Liver (tissue), 9 donors: ENCODE results near the gene ELMO2. TPM values are rescaled to one million over a fixed set of nuclear protein-coding genes. Genes with fewer than 3 reads are reported as not detected.

Experiments
- DNase-seq: peaks from one replicate; pipeline ENCODE4 v3.0.0-alpha.2; 2017; ENCODE audit warnings: low spot score
- H3K27ac ChIP-seq, 2 donors: one replicate each; pipeline ENCODE4 v1.7.0; 2013; ENCODE audit warnings: inconsistent platforms in 2 of 2, low read length in 2 of 2, control low read depth in 1 of 2, low read depth in 1 of 2, mild to moderate bottlenecking in 1 of 2
- H3K27me3 ChIP-seq, 4 donors: one replicate each; pipeline versions ENCODE4 v1.6.1 to v1.7.0; 2013; ENCODE audit warnings: low read length in 3 of 4, inconsistent platforms in 1 of 4, mild to moderate bottlenecking in 1 of 4, moderate library complexity in 1 of 4; ENCODE audit not compliant: control insufficient read depth in 4 of 4, insufficient read depth in 4 of 4
- H3K36me3 ChIP-seq, 4 donors: one replicate each; pipeline versions ENCODE4 v1.6.1 to v1.7.0; 2013; ENCODE audit warnings: low read length in 3 of 4, mild to moderate bottlenecking in 3 of 4, low read depth in 1 of 4, moderate library complexity in 1 of 4; ENCODE audit not compliant: control insufficient read depth in 4 of 4, insufficient read depth in 3 of 4
- H3K4me1 ChIP-seq, 4 donors: one replicate each; pipeline versions ENCODE4 v1.6.1 to v1.7.0; 2013; ENCODE audit warnings: low read length in 3 of 4, mild to moderate bottlenecking in 3 of 4, moderate library complexity in 1 of 4; ENCODE audit not compliant: control insufficient read depth in 4 of 4, insufficient read depth in 4 of 4
- H3K4me3 ChIP-seq, 3 donors: one replicate each; pipeline versions ENCODE4 v1.6.1 to v1.7.0; 2013; ENCODE audit warnings: low read length in 3 of 3, control low read depth in 1 of 3, low read depth in 1 of 3, mild to moderate bottlenecking in 1 of 3
- H3K9ac ChIP-seq, 2 donors: one replicate each; pipeline ENCODE4 v1.7.0; 2013; ENCODE audit warnings: low read length in 2 of 2, mild to moderate bottlenecking in 2 of 2, moderate library complexity in 2 of 2, control low read depth in 1 of 2, low read depth in 1 of 2
- H3K9me3 ChIP-seq, 4 donors: one replicate each; pipeline versions ENCODE4 v1.6.1 to v1.7.0; 2013; ENCODE audit warnings: low read length in 3 of 4; ENCODE audit not compliant: control insufficient read depth in 4 of 4
- ATF3 ChIP-seq: IDR thresholded peaks from 2 replicates; pipeline ENCODE4 v1.6.1; 2016; ENCODE audit warnings: antibody characterized with exemption
- CTCF ChIP-seq: fragments of 150-350 bp; IDR thresholded peaks from 2 replicates; pipeline ENCODE4 v1.5.1; 2017; ENCODE audit warnings: improper control_type of control experiment, low read depth, low read length; ENCODE audit not compliant: missing input control
- EGR1 ChIP-seq, 2 donors: IDR thresholded peaks; 2 replicates each; pipeline ENCODE4 v1.6.1; 2016 to 2018; ENCODE audit warnings: antibody characterized with exemption in 2 of 2, low read depth in 2 of 2
- FOXA2 ChIP-seq: IDR thresholded peaks from 2 replicates; pipeline ENCODE4 v1.6.1; 2016; ENCODE audit warnings: antibody characterized with exemption
- GABPA ChIP-seq, 2 donors: IDR thresholded peaks in 1 of 2; conservative IDR thresholded peaks in 1 of 2; 2 replicates each; pipeline ENCODE4 v1.6.1; 2016; ENCODE audit warnings: antibody characterized with exemption in 2 of 2, mild to moderate bottlenecking in 1 of 2, moderate library complexity in 1 of 2
- HNF4A ChIP-seq, 2 donors: conservative IDR thresholded peaks; 2 replicates each; pipeline ENCODE4 v1.6.1; 2016; ENCODE audit warnings: antibody characterized with exemption in 2 of 2, mild to moderate bottlenecking in 2 of 2
- HNF4G ChIP-seq: IDR thresholded peaks from 2 replicates; pipeline ENCODE4 v1.6.1; 2016; ENCODE audit warnings: antibody characterized with exemption
- RAD21 ChIP-seq, 2 donors: IDR thresholded peaks; 2 replicates each; pipeline ENCODE4 v1.6.1; 2016; ENCODE audit warnings: antibody characterized with exemption in 2 of 2, mild to moderate bottlenecking in 2 of 2
- REST ChIP-seq: IDR thresholded peaks from 2 replicates; pipeline ENCODE4 v1.6.1; 2016; ENCODE audit warnings: antibody characterized with exemption, mild to moderate bottlenecking
- RXRA ChIP-seq, 2 donors: IDR thresholded peaks; 2 replicates each; pipeline ENCODE4 v1.6.1; 2017 to 2018; ENCODE audit warnings: antibody characterized with exemption in 2 of 2, mild to moderate bottlenecking in 1 of 2
- SP1 ChIP-seq: IDR thresholded peaks from 2 replicates; pipeline ENCODE4 v1.6.1; 2018; ENCODE audit warnings: antibody characterized with exemption, mild to moderate bottlenecking
- TAF1 ChIP-seq: conservative IDR thresholded peaks from 2 replicates; pipeline ENCODE4 v1.6.1; 2016; ENCODE audit warnings: antibody characterized with exemption, mild to moderate bottlenecking
- ZBTB33 ChIP-seq: IDR thresholded peaks from 2 replicates; pipeline ENCODE4 v1.6.1; 2016; ENCODE audit warnings: antibody characterized with exemption
- WGBS: extraction: QIAGEN DNeasy Blood & Tissue Kit; methylation state at CpG from one replicate; pipeline ENCODE4 v1.1.7; 2013; 5-methylcytosine and 5-hydroxymethylcytosine counted together
- polyA plus RNA-seq, 2 donors: library from polyadenylated mRNA; stranded (reverse) in 1 of 2; unstranded in 1 of 2; fragments of 200-250 nt in 1 of 2; fragments of >200 nt in 1 of 2; fragmentation: Nextera tagmentation in 1 of 2; extraction: Ambion mirVana in 1 of 2; gene quantifications; one replicate each; pipeline versions ENCODE4 v1.2.1 to v1.2.3, GENCODE V29; 2013 to 2015
- total RNA-seq, 2 donors: library from RNA; depleted of rRNA; stranded (reverse); fragments of >200 nt; gene quantifications; one replicate each; pipeline ENCODE4 v1.2.3, GENCODE V29; 2014
- donor health status: healthy.
- donor health status: healthy.
- donor health status: healthy.
- donor health status: healthy.
- donor health status: healthy.

The ELMO2 gene
- total and polyA plus RNA-seq, 4 donors = 7.9 to 16.0 (median 13.9) TPM

- no peak overlapping the region for H3K9ac ChIP-seq
- no peaks in the 10 kb centered on the region for H3K36me3 ChIP-seq
- 34% methylated on average over 2 of the region's 2 CpGs for WGBS
- no peaks in the 10 kb centered on the region for H3K9me3 ChIP-seq
- no peaks in the 10 kb centered on the region for H3K27me3 ChIP-seq
- peak overlapping the region; percentile 25 to 87 for H3K27ac ChIP-seq
- no peak overlapping the region for H3K4me3 ChIP-seq
- peaks cover 19 to 56% (median 39%) of the 10 kb centered on the region in 4 donors for H3K4me1 ChIP-seq
- no peak for DNase-seq
- TF ChIP-seq HNF4A (conservative IDR thresholded peaks at IDR 0.05) (peak; percentile 45), RAD21 (IDR thresholded peaks at IDR 0.05) (no peak), RXRA (IDR thresholded peaks at IDR 0.05) (peak in 1 of 2 donors; percentile 43), SP1 (peak; percentile 47), EGR1 (IDR thresholded peaks at IDR 0.05; ENCODE audit: low read depth in 2 of 2) (no peak), GABPA (IDR thresholded peaks at IDR 0.05 in 1 of 2, conservative IDR thresholded peaks at IDR 0.05 in 1 of 2) (peak in 1 of 2 donors; percentile 29)
Observed at GRCh38 chr20:46402331-46402811, 4.0 kb downstream of the ELMO2 start.

GRCh38 chr20:46401478-46401860 is 4.9 kb downstream of the ELMO2 start:
- Histone ChIP-seq H3K27me3 (no peaks in the 10 kb centered on the region), H3K9me3 (no peaks in the 10 kb centered on the region), H3K27ac (peak overlapping the region; percentile 67 to 87), H3K4me1 (peaks cover 19 to 51% (median 36%) of the 10 kb centered on the region in 4 donors), H3K9ac (no peak overlapping the region), H3K36me3 (no peaks in the 10 kb centered on the region), H3K4me3 (no peak overlapping the region)
- no peak for DNase-seq
- TF ChIP-seq REST (no peak), TAF1 (no peak), HNF4G (no peak), FOXA2 (no peak), ZBTB33 (no peak), ATF3 (no peak), CTCF (no peak), EGR1 (IDR thresholded peaks at IDR 0.05; ENCODE audit: low read depth in 2 of 2) (no peak)
- 76% methylated on average over 2 of the region's 2 CpGs for WGBS
